ACC112 (cell line): ENCODE measurements around the gene IL18R1.

Source experiments
- H2AFZ ChIP-seq: fragments of 200-600 bp; sonication (generic); one replicate; pipeline ENCODE4 v1.6.0; 2017; ENCODE audit warnings: antibody characterized with exemption, low read length; ENCODE audit not compliant: unreplicated experiment
- H3K27ac ChIP-seq: fragments of 200-600 bp; sonication (generic); 2 replicates; pipeline ENCODE4 v1.5.1; 2014; ENCODE audit warnings: low read depth, mild to moderate bottlenecking, antibody characterized with exemption, low read length, moderate library complexity
- H3K27me3 ChIP-seq: fragments of 200-600 bp; sonication (generic); 2 replicates; pipeline ENCODE4 v1.6.1; 2014; ENCODE audit warnings: mild to moderate bottlenecking, antibody characterized with exemption, low read length, moderate library complexity, mixed read lengths; ENCODE audit not compliant: insufficient read depth
- H3K36me3 ChIP-seq: fragments of 200-600 bp; sonication (generic); 2 replicates; pipeline ENCODE4 v1.6.1; 2016; ENCODE audit warnings: mild to moderate bottlenecking, antibody characterized with exemption, low read length, moderate library complexity, mixed read lengths; ENCODE audit not compliant: insufficient read depth
- H3K4me1 ChIP-seq: fragments of 200-600 bp; sonication (generic); one replicate; pipeline ENCODE4 v1.6.1; 2016; ENCODE audit warnings: low read length, mixed read lengths; ENCODE audit not compliant: insufficient read depth, unreplicated experiment, control insufficient read depth
- H3K4me3 ChIP-seq: fragments of 200-600 bp; sonication (generic); 2 replicates; pipeline ENCODE4 v1.5.1; 2014; ENCODE audit warnings: mild to moderate bottlenecking, low read depth, low read length
- H3K79me2 ChIP-seq: fragments of 200-600 bp; sonication (generic); one replicate; pipeline ENCODE4 v1.6.0; 2016; ENCODE audit warnings: low read length; ENCODE audit not compliant: control insufficient read depth, unreplicated experiment, insufficient read depth

The IL18R1 gene

DNA sequence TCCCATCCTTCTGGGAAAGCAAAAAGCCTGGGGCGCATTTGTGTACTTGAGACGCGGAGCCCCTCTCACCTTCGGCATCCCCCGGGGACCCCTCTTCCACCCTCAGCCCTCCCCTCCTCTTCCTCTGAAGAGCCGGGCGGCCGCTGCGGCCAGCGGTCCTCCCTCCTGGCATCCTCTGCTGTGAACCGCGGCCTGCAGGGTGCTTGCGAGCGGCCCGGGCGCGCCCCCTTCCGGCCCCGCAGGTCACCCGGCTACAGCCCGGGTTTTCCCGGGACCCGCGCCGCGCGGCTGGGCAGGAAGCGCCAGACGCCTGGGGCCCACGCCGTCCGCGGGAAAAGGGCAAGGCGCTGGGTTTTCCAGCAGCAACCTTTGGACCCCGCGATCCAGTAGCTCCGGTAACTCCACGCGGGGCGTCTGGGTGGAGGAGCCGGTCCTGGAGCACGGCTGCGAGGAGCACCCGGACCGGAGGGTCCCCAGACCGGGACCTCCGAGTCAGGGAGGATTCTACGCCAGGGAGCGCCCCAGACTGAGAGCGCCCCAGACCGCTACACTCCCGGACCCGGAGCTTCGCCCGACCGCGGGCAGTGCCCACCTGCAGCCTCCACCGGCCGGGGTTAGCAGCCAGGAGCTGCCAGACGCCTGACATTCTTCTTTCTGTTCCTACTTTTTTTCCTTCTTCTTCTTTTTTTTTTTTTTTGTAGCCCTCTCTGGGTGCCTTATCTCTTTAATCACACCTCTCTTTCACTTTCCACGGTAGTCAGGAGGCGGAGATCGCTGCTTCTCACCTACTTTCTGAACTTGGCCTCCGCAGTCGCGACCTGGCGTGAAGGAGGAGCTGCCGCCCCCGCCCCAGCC is at the start of gene IL18R1:
TSS of gene IL18R1 (plus strand) at position 271 of the 855 bp plus-strand sequence. CDS start 6,865 bp downstream, outside the sequence.
- Histone ChIP-seq H3K36me3 (no peaks in the 10 kb centered on the region), H3K4me1 (peaks cover 26% of the 10 kb centered on the region), H2AFZ (peak within 1 kb of the TSS; percentile 91), H3K79me2 (peaks cover 3% of the 10 kb centered on the region), H3K27ac (peak within 1 kb of the TSS; percentile 21; the same call in 1 of the 2 replicates), H3K27me3 (no peaks in the 10 kb centered on the region), H3K4me3 (peak within 1 kb of the TSS; percentile 89)

GRCh38 chr2:102306125-102306524 is 49.5 kb upstream of the IL18R1 start:
- H3K4me3 ChIP-seq = no peak overlapping the region
- no peaks in the 10 kb centered on the region for H3K79me2 ChIP-seq
- no peaks in the 10 kb centered on the region for H3K27me3 ChIP-seq
- no peak overlapping the region for H3K27ac ChIP-seq
- no peak overlapping the region for H2AFZ ChIP-seq
- peaks cover 22% of the 10 kb centered on the region for H3K4me1 ChIP-seq
- H3K36me3 ChIP-seq = no peaks in the 10 kb centered on the region

GRCh38 chr2:102310964-102311640 is 44.5 kb upstream of the IL18R1 start, which contains the start of gene IL1RL1:
Gene IL1RL1, plus strand, starts transcription at chr2:102311563. Its CDS starts 26,702 bp downstream, at chr2:102338265.
- Histone ChIP-seq H3K4me1 (peaks cover 35% of the 10 kb centered on the region), H3K27ac (peak within 1 kb of the TSS; percentile 77), H3K36me3 (no peaks in the 10 kb centered on the region), H2AFZ (peak within 1 kb of the TSS; percentile 38), H3K27me3 (no peaks in the 10 kb centered on the region), H3K4me3 (no peak within 1 kb of the TSS), H3K79me2 (no peaks in the 10 kb centered on the region)

- Histone ChIP-seq H2AFZ (no peak overlapping the region), H3K27ac (peak overlapping the region; percentile 87), H3K4me3 (peak overlapping the region; percentile 5; the same call in 1 of the 2 replicates), H3K36me3 (no peaks in the 10 kb centered on the region), H3K4me1 (peaks cover 35% of the 10 kb centered on the region), H3K79me2 (no peaks in the 10 kb centered on the region), H3K27me3 (no peaks in the 10 kb centered on the region)
Observed at GRCh38 chr2:102313025-102313424, 42.6 kb upstream of the IL18R1 start.

DNA sequence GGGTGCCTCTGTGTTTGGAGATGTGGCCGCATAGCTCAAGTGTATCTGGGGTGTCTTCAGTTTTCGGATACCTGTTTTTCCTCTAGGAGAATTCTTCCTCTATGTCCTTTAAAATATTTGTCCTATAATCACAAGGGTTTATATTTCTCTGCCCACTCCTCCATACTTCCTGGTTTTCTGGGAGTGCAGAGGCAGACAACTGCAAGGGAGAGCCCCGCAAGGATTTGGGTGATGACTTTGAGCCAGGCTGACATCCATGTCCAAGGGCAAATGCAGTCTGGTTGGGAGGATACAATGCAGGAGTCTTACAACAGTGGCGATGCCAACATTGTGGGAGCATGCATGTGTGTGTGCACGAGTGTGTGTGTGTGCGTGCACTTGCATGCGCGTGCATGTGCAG is 42.1 kb upstream of the IL18R1 start:
- H3K27me3 ChIP-seq = no peaks in the 10 kb centered on the region
- H3K27ac ChIP-seq = peak overlapping the region; percentile 87
- H2AFZ ChIP-seq = no peak overlapping the region
- H3K36me3 ChIP-seq = no peaks in the 10 kb centered on the region
- H3K4me3 ChIP-seq = peak overlapping the region; percentile 5; the same call in 1 of the 2 replicates
- H3K4me1 ChIP-seq = peaks cover 35% of the 10 kb centered on the region
- H3K79me2 ChIP-seq = no peaks in the 10 kb centered on the region

GRCh38 chr2:102313950-102314349 is 41.6 kb upstream of the IL18R1 start:
- peak overlapping the region; percentile 87 for H3K27ac ChIP-seq
- H3K4me3 ChIP-seq = peak overlapping the region; percentile 5; the same call in 1 of the 2 replicates
- H3K27me3 ChIP-seq = no peaks in the 10 kb centered on the region
- peaks cover 35% of the 10 kb centered on the region for H3K4me1 ChIP-seq
- no peak overlapping the region for H2AFZ ChIP-seq
- H3K36me3 ChIP-seq = no peaks in the 10 kb centered on the region
- H3K79me2 ChIP-seq = no peaks in the 10 kb centered on the region

DNA sequence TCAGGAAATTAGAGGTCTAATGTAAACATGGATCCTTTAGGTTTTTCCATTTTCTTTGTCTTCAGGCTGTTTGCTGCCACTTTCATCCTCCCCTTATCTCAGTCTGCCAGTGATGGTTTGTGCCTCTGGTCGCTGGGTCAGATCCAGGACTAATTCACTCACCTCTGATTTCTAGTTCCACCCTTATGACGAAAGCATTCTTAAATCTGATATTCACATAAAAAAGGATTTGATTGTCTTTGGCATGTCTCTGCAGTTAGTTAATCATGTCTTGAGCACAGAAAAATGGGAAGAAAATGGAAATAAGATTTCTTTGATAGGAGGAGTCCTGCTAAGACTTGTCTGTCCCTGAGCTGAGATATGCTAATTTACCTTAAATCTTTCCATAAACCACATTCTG is 39.7 kb upstream of the IL18R1 start:
- no peaks in the 10 kb centered on the region for H3K79me2 ChIP-seq

DNA sequence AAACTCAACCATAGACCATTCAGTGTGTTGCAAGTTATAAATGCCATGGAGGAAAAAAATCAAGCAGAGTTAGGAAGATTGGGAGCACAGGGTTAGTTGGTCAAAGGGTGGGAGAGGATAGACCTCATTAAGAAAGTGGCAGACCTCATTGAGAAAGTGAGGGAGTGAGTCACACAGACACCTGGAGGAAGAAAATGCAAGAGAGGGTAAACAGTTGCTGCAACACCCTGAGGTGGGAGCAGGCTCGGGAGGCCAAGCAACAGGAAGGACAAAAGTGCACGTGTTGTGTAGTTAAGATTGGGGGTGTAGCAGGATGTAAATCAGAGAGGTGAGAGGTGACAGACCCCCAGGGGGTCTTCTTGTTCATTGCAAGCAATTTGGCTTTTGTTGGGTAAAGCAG is 37.9 kb upstream of the IL18R1 start:
- Histone ChIP-seq H3K27me3 (no peaks in the 10 kb centered on the region), H3K27ac (no peak overlapping the region), H3K4me3 (no peak overlapping the region), H3K4me1 (peaks cover 25% of the 10 kb centered on the region), H2AFZ (no peak overlapping the region), H3K36me3 (no peaks in the 10 kb centered on the region), H3K79me2 (no peaks in the 10 kb centered on the region)

More for the DNA sequence above, 39.7 kb upstream of the IL18R1 start:
- no peaks in the 10 kb centered on the region for H3K36me3 ChIP-seq
- no peaks in the 10 kb centered on the region for H3K27me3 ChIP-seq
- no peak overlapping the region for H2AFZ ChIP-seq
- no peak overlapping the region for H3K27ac ChIP-seq
- H3K4me3 ChIP-seq = no peak overlapping the region
- peaks cover 35% of the 10 kb centered on the region for H3K4me1 ChIP-seq

- no peaks in the 10 kb centered on the region for H3K27me3 ChIP-seq
- H3K27ac ChIP-seq = no peak overlapping the region
- H3K4me1 ChIP-seq = peaks cover 18% of the 10 kb centered on the region
- no peaks in the 10 kb centered on the region for H3K36me3 ChIP-seq
- no peaks in the 10 kb centered on the region for H3K79me2 ChIP-seq
- H2AFZ ChIP-seq = no peak overlapping the region
- no peak overlapping the region for H3K4me3 ChIP-seq
Observed at GRCh38 chr2:102318437-102318836, 37.2 kb upstream of the IL18R1 start.

GRCh38 chr2:102321941-102322719 is 33.5 kb upstream of the IL18R1 start:
- no peaks in the 10 kb centered on the region for H3K79me2 ChIP-seq
- H2AFZ ChIP-seq = no peak overlapping the region
- no peaks in the 10 kb centered on the region for H3K27me3 ChIP-seq
- H3K4me1 ChIP-seq = no peaks in the 10 kb centered on the region
- H3K36me3 ChIP-seq = no peaks in the 10 kb centered on the region
- H3K27ac ChIP-seq = no peak overlapping the region
- no peak overlapping the region for H3K4me3 ChIP-seq
